GM19035 (cell line): ENCODE data around the gene MORC1.
"Not testable (repeated sequence)": the region's sequence is repeated elsewhere in the genome, so short reads cannot be mapped to it uniquely, and the experiment has no call there.

Source experiments
- ATAC-seq: cut with Tn5 transposase; IDR thresholded peaks from one replicate; pipeline ENCODE4 v1.9.1; 2021; ENCODE audit not compliant: unreplicated experiment

The MORC1 gene

GRCh38 chr3:109109574-109109973 is 8.4 kb downstream of the MORC1 start:
- ATAC-seq, result no peak

GRCh38 chr3:109098079-109098644 is 19.8 kb downstream of the MORC1 start:
- ATAC-seq, result no peak

- no peak for ATAC-seq
Measured at GRCh38 chr3:109095166-109095565, 22.8 kb downstream of the MORC1 start.

GRCh38 chr3:109093561-109093960 is 24.4 kb downstream of the MORC1 start:
- ATAC-seq, result no peak

GRCh38 chr3:109091846-109092245 is 26.1 kb downstream of the MORC1 start:
- ATAC-seq, result no peak

- ATAC-seq, result no peak
Measured at GRCh38 chr3:109089265-109089664, 28.7 kb downstream of the MORC1 start.

GRCh38 chr3:109081746-109082510 is 36.0 kb downstream of the MORC1 start:
- peak; percentile 97 for ATAC-seq

- ATAC-seq, result not testable (repeated sequence)
Measured at GRCh38 chr3:109080090-109080489, 37.8 kb downstream of the MORC1 start.

- no peak for ATAC-seq
Measured at GRCh38 chr3:109073116-109073515, 44.8 kb downstream of the MORC1 start.

- ATAC-seq, result peak; percentile 82
Measured at GRCh38 chr3:109072194-109072593, 45.7 kb downstream of the MORC1 start.

- ATAC-seq, result peak; percentile 53
Measured at GRCh38 chr3:109071350-109072142, 46.4 kb downstream of the MORC1 start.

GRCh38 chr3:109070211-109070610 is 47.7 kb downstream of the MORC1 start:
- ATAC-seq, result no peak

GRCh38 chr3:109066864-109067263 is 51.1 kb downstream of the MORC1 start:
- no peak for ATAC-seq

GRCh38 chr3:109059264-109059663 is 58.7 kb downstream of the MORC1 start:
- ATAC-seq, result peak; percentile 64

- no peak for ATAC-seq
Measured at GRCh38 chr3:109057616-109058015, 60.3 kb downstream of the MORC1 start.

- ATAC-seq, result no peak
Measured at GRCh38 chr3:109057056-109057455, 60.9 kb downstream of the MORC1 start.

GRCh38 chr3:109050591-109051167 is 67.3 kb downstream of the MORC1 start:
- ATAC-seq, result peak; percentile 86

GRCh38 chr3:109047366-109047765 is 70.6 kb downstream of the MORC1 start:
- ATAC-seq, result no peak

- ATAC-seq, result no peak
Measured at GRCh38 chr3:109045271-109046040, 72.5 kb downstream of the MORC1 start.

GRCh38 chr3:109035082-109035481 is 82.9 kb downstream of the MORC1 start:
- ATAC-seq, result no peak
